Right lobe of liver (tissue), 4 donors: Measurements from ENCODE around the gene WDR88.
"Not testable (repeated sequence)": the region's sequence is repeated elsewhere in the genome, so short reads cannot be mapped to it uniquely, and the experiment has no call there.

ENCODE experiments used
- POLR2A ChIP-seq: fragments of 450-650 bp; IDR thresholded peaks from one replicate; pipeline ENCODE4 v1.6.1; 2017; ENCODE audit warnings: antibody characterized with exemption, mild to moderate bottlenecking
- TF ChIP-seq, protein P1 (sequence below), 4 donors: fragments of 200-600 bp in 3 of 4; fragments of 450-650 bp in 1 of 4; IDR thresholded peaks; one replicate each; pipeline versions ENCODE4 v1.5.1 to v1.8.0; 2016 to 2022; ENCODE audit warnings: antibody characterized with exemption in 4 of 4, mild to moderate bottlenecking in 2 of 4
- donor health status: DM: no; HTN: no; CAD: no.
- donor health status: DM: no; HTN: no; CAD: no.
- donor health status: DM: no; HTN: yes; CAD: no.

DNA sequence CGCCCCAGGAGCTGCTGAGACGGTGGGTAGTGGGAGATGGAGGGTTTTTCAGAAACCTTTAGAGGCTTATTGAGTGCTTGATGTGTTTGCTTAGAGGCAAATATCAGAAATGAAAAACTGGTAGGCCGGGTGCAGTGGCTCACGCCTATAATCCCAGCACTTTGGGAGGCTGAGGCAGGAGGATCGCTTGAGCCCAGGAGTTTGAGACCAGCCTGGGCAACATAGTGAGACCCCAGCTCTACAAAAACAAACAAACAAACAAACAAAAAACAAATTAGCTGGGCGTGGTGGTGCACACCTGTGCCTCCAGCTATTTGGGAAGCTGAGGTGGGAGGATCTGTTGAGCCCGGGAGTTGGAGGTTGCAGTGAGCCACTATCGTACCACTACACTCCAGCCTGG, 5.2 kb upstream of the WDR88 start:
- TF ChIP-seq, protein P1, sequence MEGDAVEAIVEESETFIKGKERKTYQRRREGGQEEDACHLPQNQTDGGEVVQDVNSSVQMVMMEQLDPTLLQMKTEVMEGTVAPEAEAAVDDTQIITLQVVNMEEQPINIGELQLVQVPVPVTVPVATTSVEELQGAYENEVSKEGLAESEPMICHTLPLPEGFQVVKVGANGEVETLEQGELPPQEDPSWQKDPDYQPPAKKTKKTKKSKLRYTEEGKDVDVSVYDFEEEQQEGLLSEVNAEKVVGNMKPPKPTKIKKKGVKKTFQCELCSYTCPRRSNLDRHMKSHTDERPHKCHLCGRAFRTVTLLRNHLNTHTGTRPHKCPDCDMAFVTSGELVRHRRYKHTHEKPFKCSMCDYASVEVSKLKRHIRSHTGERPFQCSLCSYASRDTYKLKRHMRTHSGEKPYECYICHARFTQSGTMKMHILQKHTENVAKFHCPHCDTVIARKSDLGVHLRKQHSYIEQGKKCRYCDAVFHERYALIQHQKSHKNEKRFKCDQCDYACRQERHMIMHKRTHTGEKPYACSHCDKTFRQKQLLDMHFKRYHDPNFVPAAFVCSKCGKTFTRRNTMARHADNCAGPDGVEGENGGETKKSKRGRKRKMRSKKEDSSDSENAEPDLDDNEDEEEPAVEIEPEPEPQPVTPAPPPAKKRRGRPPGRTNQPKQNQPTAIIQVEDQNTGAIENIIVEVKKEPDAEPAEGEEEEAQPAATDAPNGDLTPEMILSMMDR (IDR thresholded peaks at IDR 0.05) = not testable (repeated sequence)
- not testable (repeated sequence) for TF ChIP-seq POLR2A
